Mesendoderm (in vitro differentiated cells): ENCODE data around the gene HLA-F.

ENCODE experiments used
- DNase-seq: peaks from one replicate; pipeline ENCODE4 v3.0.0; 2013
- H2AK5ac ChIP-seq: 2 replicates; pipeline ENCODE4 v1.6.1; 2013; ENCODE audit warnings: low read length, inconsistent platforms
- H2BK120ac ChIP-seq: 2 replicates; pipeline ENCODE4 v1.6.1; 2013; ENCODE audit warnings: low read depth, mild to moderate bottlenecking, low read length, moderate library complexity, mixed read lengths
- H2BK15ac ChIP-seq: replicated peaks from 2 replicates; pipeline ENCODE4 v1.6.1; 2013; ENCODE audit warnings: low read depth, mild to moderate bottlenecking, moderate library complexity
- H2BK5ac ChIP-seq: 2 replicates; pipeline ENCODE4 v1.6.1; 2013; ENCODE audit warnings: low read length, inconsistent platforms
- H3K18ac ChIP-seq: 2 replicates; pipeline ENCODE4 v1.6.1; 2013; ENCODE audit warnings: mild to moderate bottlenecking, low read length, mixed read lengths
- H3K23ac ChIP-seq: one replicate; pipeline ENCODE4 v1.6.1; 2013; ENCODE audit warnings: low read length
- H3K27ac ChIP-seq: 2 replicates; pipeline ENCODE4 v1.5.1; 2013; ENCODE audit warnings: low read depth, mild to moderate bottlenecking, inconsistent platforms, low read length, moderate library complexity
- H3K27me3 ChIP-seq: 2 replicates; pipeline ENCODE4 v1.6.1; 2013; ENCODE audit warnings: low read length, control low read depth, mild to moderate bottlenecking, inconsistent platforms; ENCODE audit not compliant: insufficient read depth, poor library complexity
- H3K36me3 ChIP-seq: 2 replicates; pipeline ENCODE4 v1.6.1; 2013; ENCODE audit warnings: low read length, inconsistent platforms; ENCODE audit not compliant: control insufficient read depth, insufficient read depth
- H3K4ac ChIP-seq: one replicate; pipeline ENCODE4 v1.6.1; 2013; ENCODE audit warnings: low read depth, mild to moderate bottlenecking, low read length, moderate library complexity
- H3K4me1 ChIP-seq: 2 replicates; pipeline ENCODE4 v1.6.1; 2013; ENCODE audit warnings: low read depth, low read length, inconsistent platforms; ENCODE audit not compliant: control insufficient read depth
- H3K4me2 ChIP-seq: 2 replicates; pipeline ENCODE4 v1.6.1; 2013; ENCODE audit warnings: low read length
- H3K4me3 ChIP-seq: 2 replicates; pipeline ENCODE4 v1.5.1; 2013; ENCODE audit warnings: mild to moderate bottlenecking, low read length
- H3K56ac ChIP-seq: one replicate; pipeline ENCODE4 v1.6.1; 2013; ENCODE audit warnings: low read length
- H3K79me1 ChIP-seq: 2 replicates; pipeline ENCODE4 v1.6.1; 2013; ENCODE audit warnings: low read length, inconsistent platforms
- H3K79me2 ChIP-seq: 2 replicates; pipeline ENCODE4 v1.6.1; 2013; ENCODE audit warnings: mild to moderate bottlenecking, low read length; ENCODE audit not compliant: control insufficient read depth, insufficient read depth
- H3K9ac ChIP-seq: 2 replicates; pipeline ENCODE4 v1.6.1; 2013; ENCODE audit warnings: low read length, inconsistent platforms
- H4K5ac ChIP-seq: one replicate; pipeline ENCODE4 v1.6.1; 2013; ENCODE audit warnings: low read length
- H4K8ac ChIP-seq: one replicate; pipeline ENCODE4 v1.6.1; 2013; ENCODE audit warnings: low read depth, mild to moderate bottlenecking, control low read depth, low read length, moderate library complexity
- WGBS: extraction: QIAGEN DNeasy Blood & Tissue Kit; methylation state at CpG from one replicate; pipeline ENCODE4 v1.1.7; 2013; ENCODE audit warnings: low lambda C conversion rate, missing lambda C conversion rate; ENCODE audit not compliant: insufficient coverage; ENCODE audit errors: extremely low coverage; 5-methylcytosine and 5-hydroxymethylcytosine counted together

HLA-F gene

DNA sequence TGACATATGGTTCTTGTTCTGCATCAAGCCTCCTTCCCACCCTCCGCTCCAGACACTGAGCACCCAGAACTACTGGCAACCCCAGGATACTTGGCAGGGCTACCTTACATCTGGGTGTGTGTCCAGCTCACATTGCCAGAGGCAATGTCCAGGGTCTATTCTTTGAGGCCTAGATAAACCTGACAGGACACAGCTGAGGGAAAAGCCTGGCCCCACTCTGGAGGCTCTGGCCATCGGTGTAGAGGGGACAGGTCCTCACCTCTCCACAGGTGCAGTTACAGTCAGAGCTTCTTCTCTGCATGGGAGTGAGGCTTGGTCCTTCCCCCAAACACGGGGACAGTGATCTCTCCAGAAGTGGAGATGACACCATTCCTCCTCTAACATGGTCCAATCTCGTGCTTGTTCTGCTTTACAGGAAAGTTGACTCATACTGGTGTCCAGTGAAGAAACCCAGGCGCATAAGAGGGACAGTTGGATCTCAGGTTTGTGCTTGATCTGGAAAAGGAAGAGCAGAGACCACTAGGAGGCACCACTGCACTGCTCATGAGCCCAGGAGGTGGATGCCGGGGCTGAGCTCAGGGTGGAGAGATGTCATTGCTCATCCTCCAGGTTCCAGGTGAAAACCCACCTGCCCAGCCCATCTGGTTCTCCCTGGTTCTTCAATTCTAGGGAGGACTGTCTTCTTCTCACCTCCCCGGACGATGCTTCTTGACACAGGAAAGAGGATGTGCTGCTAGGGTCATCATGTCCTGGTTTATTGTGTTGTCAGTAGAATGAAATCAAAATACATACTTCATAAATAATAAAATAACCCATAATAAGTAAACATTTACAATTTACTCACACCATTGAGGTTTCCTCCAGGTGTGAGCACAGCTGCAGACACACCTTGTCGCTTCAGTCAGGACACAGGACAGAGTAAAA, 14.7 kb downstream of the HLA-F start:
- Histone ChIP-seq H3K27ac (no peak overlapping the region), H3K4me2 (no peak overlapping the region), H3K9ac (no peak overlapping the region), H3K23ac (no peak overlapping the region), H3K36me3 (no peaks in the 10 kb centered on the region), H3K56ac (no peak overlapping the region), H2BK15ac (no peak overlapping the region), H4K5ac (no peak overlapping the region), H2BK5ac (no peak overlapping the region), H3K4me3 (no peak overlapping the region), H3K79me1 (no peaks in the 10 kb centered on the region), H3K79me2 (no peaks in the 10 kb centered on the region), H3K4ac (no peak overlapping the region), H3K27me3 (no peaks in the 10 kb centered on the region), H4K8ac (no peak overlapping the region), H3K18ac (no peak overlapping the region), H2AK5ac (no peak overlapping the region), H3K4me1 (no peaks in the 10 kb centered on the region), H2BK120ac (no peak overlapping the region)
- DNase-seq, result peak; percentile 76
- WGBS, result no CpG with 5 or more reads among the region's 9 CpGs

GRCh38 chr6:29739136-29739881, 16.1 kb downstream of the HLA-F start:
- Histone ChIP-seq H2BK15ac (no peak overlapping the region), H3K4me1 (no peaks in the 10 kb centered on the region), H3K36me3 (no peaks in the 10 kb centered on the region), H4K5ac (no peak overlapping the region), H4K8ac (no peak overlapping the region), H3K27me3 (no peaks in the 10 kb centered on the region), H3K4ac (no peak overlapping the region), H3K9ac (no peak overlapping the region), H2BK120ac (no peak overlapping the region), H2BK5ac (no peak overlapping the region), H3K79me2 (no peaks in the 10 kb centered on the region), H3K4me3 (no peak overlapping the region), H3K27ac (no peak overlapping the region), H3K23ac (no peak overlapping the region), H3K4me2 (no peak overlapping the region), H3K18ac (no peak overlapping the region), H3K79me1 (no peaks in the 10 kb centered on the region), H3K56ac (no peak overlapping the region), H2AK5ac (no peak overlapping the region)
- no peak for DNase-seq
- WGBS, result no CpG with 5 or more reads among the region's 4 CpGs

- no peak overlapping the region for H3K4me2 ChIP-seq
- no peak overlapping the region for H2BK5ac ChIP-seq
- H3K79me2 ChIP-seq, result no peaks in the 10 kb centered on the region
- H4K5ac ChIP-seq, result no peak overlapping the region
- no peak overlapping the region for H3K9ac ChIP-seq
- H3K27ac ChIP-seq, result no peak overlapping the region
- H3K56ac ChIP-seq, result no peak overlapping the region
- no CpG with 5 or more reads among the region's 1 CpG for WGBS
- no peaks in the 10 kb centered on the region for H3K4me1 ChIP-seq
- no peak overlapping the region for H3K4me3 ChIP-seq
- H4K8ac ChIP-seq, result no peak overlapping the region
- no peak overlapping the region for H3K4ac ChIP-seq
- no peaks in the 10 kb centered on the region for H3K79me1 ChIP-seq
- DNase-seq, result no peak
- no peak overlapping the region for H3K18ac ChIP-seq
- H3K23ac ChIP-seq, result no peak overlapping the region
- H2BK15ac ChIP-seq, result no peak overlapping the region
- H2AK5ac ChIP-seq, result no peak overlapping the region
- H3K36me3 ChIP-seq, result no peaks in the 10 kb centered on the region
- no peaks in the 10 kb centered on the region for H3K27me3 ChIP-seq
- H2BK120ac ChIP-seq, result no peak overlapping the region
These were observed 16.6 kb downstream of the HLA-F start for GRCh38 chr6:29739882-29740261.

- Histone ChIP-seq H3K4me2 (no peak overlapping the region), H4K5ac (no peak overlapping the region), H3K4me1 (no peaks in the 10 kb centered on the region), H2BK120ac (no peak overlapping the region), H3K36me3 (no peaks in the 10 kb centered on the region), H3K27ac (no peak overlapping the region), H3K18ac (no peak overlapping the region), H2BK5ac (no peak overlapping the region), H2AK5ac (no peak overlapping the region), H4K8ac (no peak overlapping the region), H3K56ac (no peak overlapping the region), H3K79me1 (no peaks in the 10 kb centered on the region), H3K23ac (no peak overlapping the region), H3K27me3 (no peaks in the 10 kb centered on the region), H3K79me2 (no peaks in the 10 kb centered on the region), H3K4me3 (no peak overlapping the region), H2BK15ac (no peak overlapping the region), H3K4ac (no peak overlapping the region), H3K9ac (no peak overlapping the region)
- WGBS, result no CpG with 5 or more reads among the region's 4 CpGs
- DNase-seq, result no peak
These were observed 18.4 kb downstream of the HLA-F start for GRCh38 chr6:29741592-29741991.

DNA sequence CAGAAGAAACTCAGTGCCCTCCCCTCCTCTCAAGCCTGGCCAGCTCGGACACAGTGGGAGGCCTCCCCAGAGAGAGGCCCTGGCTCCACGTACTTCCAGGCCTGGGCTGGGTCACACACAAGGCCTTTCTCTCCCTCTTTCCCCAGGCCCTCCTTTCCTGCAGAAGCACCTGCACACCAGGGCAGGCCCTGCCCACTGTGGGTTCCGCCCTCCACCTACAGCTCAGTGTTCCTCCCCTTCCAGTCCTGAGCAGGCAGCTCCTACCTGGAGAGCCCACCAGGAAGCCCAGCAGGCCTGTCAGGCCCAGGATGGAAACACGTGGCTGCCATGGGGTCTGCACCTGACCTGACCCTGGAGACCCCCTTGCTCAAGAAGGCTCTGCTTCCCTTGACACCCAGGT, 18.9 kb downstream of the HLA-F start:
- WGBS, result no CpG with 5 or more reads among the region's 4 CpGs
- H3K79me2 ChIP-seq, result no peaks in the 10 kb centered on the region
- H3K36me3 ChIP-seq, result no peaks in the 10 kb centered on the region
- no peaks in the 10 kb centered on the region for H3K27me3 ChIP-seq
- H3K4me1 ChIP-seq, result no peaks in the 10 kb centered on the region
- H3K23ac ChIP-seq, result no peak overlapping the region
- H2BK5ac ChIP-seq, result no peak overlapping the region
- H3K18ac ChIP-seq, result no peak overlapping the region
- H2AK5ac ChIP-seq, result no peak overlapping the region
- no peaks in the 10 kb centered on the region for H3K79me1 ChIP-seq
- no peak overlapping the region for H3K4ac ChIP-seq
- H2BK120ac ChIP-seq, result no peak overlapping the region
- H3K4me3 ChIP-seq, result no peak overlapping the region
- no peak overlapping the region for H4K5ac ChIP-seq
- no peak overlapping the region for H3K27ac ChIP-seq
- H2BK15ac ChIP-seq, result no peak overlapping the region
- no peak overlapping the region for H3K4me2 ChIP-seq
- H4K8ac ChIP-seq, result no peak overlapping the region
- no peak overlapping the region for H3K9ac ChIP-seq
- no peak for DNase-seq
- no peak overlapping the region for H3K56ac ChIP-seq
